ENCODE measurements around the gene PEX11G.

PEX11G gene

GRCh38 chr19:7504684-7505083 lies 15.8 kb upstream of the PEX11G start:
- no peak overlapping the region for H3K4me3 ChIP-seq (ENCODE audit: low read depth, low read length)
- H3K4me1 ChIP-seq (ENCODE audit: control insufficient read depth, insufficient read depth, low read length) = peaks cover 4% of the 10 kb centered on the region
- no peaks in the 10 kb centered on the region for H3K9me3 ChIP-seq (ENCODE audit: control insufficient read depth, insufficient read depth, low read length)
- H3K9ac ChIP-seq (ENCODE audit: low read depth, low read length) = no peak overlapping the region
- peaks cover 21% of the 10 kb centered on the region for H3K27me3 ChIP-seq (ENCODE audit: control insufficient read depth, insufficient read depth, low read length)
- no peaks in the 10 kb centered on the region for H3K36me3 ChIP-seq (ENCODE audit: control insufficient read depth, insufficient read depth, low read length)

DNA sequence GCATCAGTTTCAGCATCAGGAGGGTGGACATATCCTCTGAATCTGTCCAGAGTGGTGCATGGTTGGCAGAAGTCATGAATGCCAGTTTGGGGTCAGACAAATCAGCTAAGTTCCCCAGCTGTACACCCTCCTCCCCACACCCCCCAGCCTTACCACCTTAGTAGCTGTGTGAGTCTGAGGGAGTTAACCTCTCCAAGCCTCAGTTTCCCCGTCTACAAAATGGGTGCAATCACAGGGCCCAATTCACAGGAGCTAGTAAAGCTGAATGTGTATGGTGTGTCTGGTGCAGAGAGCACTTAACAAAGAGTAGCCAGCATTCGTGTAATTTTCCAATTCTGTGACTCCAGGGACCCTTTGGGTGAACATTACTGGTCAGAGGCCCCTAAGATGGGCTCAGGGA lies 13.7 kb upstream of the PEX11G start:
- Histone ChIP-seq H3K4me3 (ENCODE audit: low read depth, low read length) (no peak overlapping the region), H3K4me1 (ENCODE audit: control insufficient read depth, insufficient read depth, low read length) (peaks cover 2% of the 10 kb centered on the region), H3K9ac (ENCODE audit: low read depth, low read length) (no peak overlapping the region), H3K9me3 (ENCODE audit: control insufficient read depth, insufficient read depth, low read length) (no peaks in the 10 kb centered on the region), H3K36me3 (ENCODE audit: control insufficient read depth, insufficient read depth, low read length) (no peaks in the 10 kb centered on the region), H3K27me3 (ENCODE audit: control insufficient read depth, insufficient read depth, low read length) (peaks cover 25% of the 10 kb centered on the region)

GRCh38 chr19:7500811-7501450 lies 12.1 kb upstream of the PEX11G start:
- no peaks in the 10 kb centered on the region for H3K36me3 ChIP-seq (ENCODE audit: control insufficient read depth, insufficient read depth, low read length)
- H3K4me3 ChIP-seq (ENCODE audit: low read depth, low read length) = peak overlapping the region; percentile 59
- H3K9ac ChIP-seq (ENCODE audit: low read depth, low read length) = no peak overlapping the region
- peaks cover 2% of the 10 kb centered on the region for H3K4me1 ChIP-seq (ENCODE audit: control insufficient read depth, insufficient read depth, low read length)
- H3K27me3 ChIP-seq (ENCODE audit: control insufficient read depth, insufficient read depth, low read length) = peaks cover 25% of the 10 kb centered on the region
- H3K9me3 ChIP-seq (ENCODE audit: control insufficient read depth, insufficient read depth, low read length) = no peaks in the 10 kb centered on the region

DNA sequence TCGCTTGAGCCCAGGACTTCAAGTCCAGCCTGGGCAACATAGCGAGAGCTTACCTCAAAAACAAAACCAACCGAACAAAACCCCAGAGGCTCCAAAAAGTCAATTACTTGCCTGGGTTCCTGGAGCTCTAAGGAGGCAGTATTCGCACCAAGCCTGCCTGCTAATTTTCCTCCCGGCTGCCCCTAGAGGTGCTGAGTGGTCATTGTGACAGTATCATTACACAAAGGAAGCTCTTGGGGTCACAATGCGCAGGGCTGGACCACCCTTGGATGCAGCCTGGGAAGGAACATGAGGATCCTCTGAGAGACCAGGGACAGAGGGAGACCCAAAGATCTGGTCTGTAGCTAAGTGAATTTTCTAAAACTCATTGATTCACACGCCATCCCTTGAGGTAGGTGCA lies 8.5 kb upstream of the PEX11G start:
- Histone ChIP-seq H3K9ac (ENCODE audit: low read depth, low read length) (no peak overlapping the region), H3K4me1 (ENCODE audit: control insufficient read depth, insufficient read depth, low read length) (no peaks in the 10 kb centered on the region), H3K4me3 (ENCODE audit: low read depth, low read length) (no peak overlapping the region), H3K36me3 (ENCODE audit: control insufficient read depth, insufficient read depth, low read length) (no peaks in the 10 kb centered on the region), H3K27me3 (ENCODE audit: control insufficient read depth, insufficient read depth, low read length) (peaks cover 23% of the 10 kb centered on the region), H3K9me3 (ENCODE audit: control insufficient read depth, insufficient read depth, low read length) (no peaks in the 10 kb centered on the region)

GRCh38 chr19:7494416-7495098 lies 5.7 kb upstream of the PEX11G start:
- Histone ChIP-seq H3K9me3 (ENCODE audit: control insufficient read depth, insufficient read depth, low read length) (no peaks in the 10 kb centered on the region), H3K9ac (ENCODE audit: low read depth, low read length) (no peak overlapping the region), H3K27me3 (ENCODE audit: control insufficient read depth, insufficient read depth, low read length) (peaks cover 2% of the 10 kb centered on the region), H3K4me1 (ENCODE audit: control insufficient read depth, insufficient read depth, low read length) (peaks cover 2% of the 10 kb centered on the region), H3K4me3 (ENCODE audit: low read depth, low read length) (no peak overlapping the region), H3K36me3 (ENCODE audit: control insufficient read depth, insufficient read depth, low read length) (no peaks in the 10 kb centered on the region)

DNA sequence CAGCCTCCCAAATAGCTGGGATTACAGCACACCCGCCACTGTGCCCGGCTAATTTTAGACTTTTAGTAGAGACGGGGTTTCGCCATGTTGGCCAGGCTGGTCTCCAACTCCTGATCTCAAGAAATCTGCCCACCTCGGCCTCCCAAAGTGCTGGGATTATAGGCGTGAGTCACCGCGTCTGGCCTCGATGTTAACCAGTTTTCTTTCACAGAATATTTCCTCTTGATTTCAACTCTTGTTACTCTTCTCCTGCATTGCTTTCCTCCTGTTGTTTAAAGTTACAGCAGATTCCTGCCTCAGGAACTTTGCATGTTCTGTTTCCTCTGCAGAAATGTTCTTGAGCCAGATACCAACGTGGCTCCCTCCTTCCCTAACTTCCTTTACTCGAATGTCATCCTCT lies 3.7 kb upstream of the PEX11G start:
- Histone ChIP-seq H3K27me3 (ENCODE audit: control insufficient read depth, insufficient read depth, low read length) (no peaks in the 10 kb centered on the region), H3K4me3 (ENCODE audit: low read depth, low read length) (no peak overlapping the region), H3K36me3 (ENCODE audit: control insufficient read depth, insufficient read depth, low read length) (no peaks in the 10 kb centered on the region), H3K4me1 (ENCODE audit: control insufficient read depth, insufficient read depth, low read length) (peaks cover 7% of the 10 kb centered on the region), H3K9ac (ENCODE audit: low read depth, low read length) (no peak overlapping the region), H3K9me3 (ENCODE audit: control insufficient read depth, insufficient read depth, low read length) (no peaks in the 10 kb centered on the region)

- no peaks in the 10 kb centered on the region for H3K27me3 ChIP-seq (ENCODE audit: control insufficient read depth, insufficient read depth, low read length)
- H3K4me3 ChIP-seq (ENCODE audit: low read depth, low read length) = no peak overlapping the region
- H3K9ac ChIP-seq (ENCODE audit: low read depth, low read length) = no peak overlapping the region
- H3K36me3 ChIP-seq (ENCODE audit: control insufficient read depth, insufficient read depth, low read length) = no peaks in the 10 kb centered on the region
- H3K4me1 ChIP-seq (ENCODE audit: control insufficient read depth, insufficient read depth, low read length) = peaks cover 7% of the 10 kb centered on the region
- no peaks in the 10 kb centered on the region for H3K9me3 ChIP-seq (ENCODE audit: control insufficient read depth, insufficient read depth, low read length)
Observed at GRCh38 chr19:7492142-7492541, 3.3 kb upstream of the PEX11G start.

DNA sequence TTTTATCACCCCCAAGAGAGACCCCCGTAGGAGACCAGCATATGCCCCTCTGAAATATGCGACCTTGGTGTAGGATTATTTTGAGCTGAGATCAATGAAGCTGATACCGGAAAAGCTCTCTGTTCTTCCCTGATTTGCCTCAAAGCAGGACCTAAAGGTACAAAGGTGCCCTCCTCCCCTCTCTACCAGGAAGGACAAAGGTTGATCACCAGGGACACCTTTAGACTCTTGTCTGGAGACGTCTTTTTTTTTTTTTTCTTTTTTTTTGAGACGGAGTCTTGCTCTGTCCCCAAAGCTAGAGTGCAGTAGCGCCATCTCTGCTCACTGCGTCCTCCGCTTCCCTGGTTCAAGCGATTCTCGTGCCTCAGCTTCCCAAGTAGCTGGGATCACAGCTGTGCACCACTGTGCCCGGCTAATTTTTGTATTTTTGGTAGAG lies 792 bp upstream of the PEX11G start:
- Histone ChIP-seq H3K9me3 (ENCODE audit: control insufficient read depth, insufficient read depth, low read length) (no peaks in the 10 kb centered on the region), H3K4me1 (ENCODE audit: control insufficient read depth, insufficient read depth, low read length) (peaks cover 7% of the 10 kb centered on the region), H3K4me3 (ENCODE audit: low read depth, low read length) (no peak overlapping the region), H3K27me3 (ENCODE audit: control insufficient read depth, insufficient read depth, low read length) (no peaks in the 10 kb centered on the region), H3K36me3 (ENCODE audit: control insufficient read depth, insufficient read depth, low read length) (no peaks in the 10 kb centered on the region), H3K9ac (ENCODE audit: low read depth, low read length) (no peak overlapping the region)

- no peaks in the 10 kb centered on the region for H3K36me3 ChIP-seq (ENCODE audit: control insufficient read depth, insufficient read depth, low read length)
- no peak overlapping the region for H3K9ac ChIP-seq (ENCODE audit: low read depth, low read length)
- no peak overlapping the region for H3K4me3 ChIP-seq (ENCODE audit: low read depth, low read length)
- no peaks in the 10 kb centered on the region for H3K27me3 ChIP-seq (ENCODE audit: control insufficient read depth, insufficient read depth, low read length)
- H3K4me1 ChIP-seq (ENCODE audit: control insufficient read depth, insufficient read depth, low read length) = peaks cover 11% of the 10 kb centered on the region
- H3K9me3 ChIP-seq (ENCODE audit: control insufficient read depth, insufficient read depth, low read length) = no peaks in the 10 kb centered on the region
Observed at GRCh38 chr19:7486923-7487322, 1.9 kb downstream of the PEX11G start.

DNA sequence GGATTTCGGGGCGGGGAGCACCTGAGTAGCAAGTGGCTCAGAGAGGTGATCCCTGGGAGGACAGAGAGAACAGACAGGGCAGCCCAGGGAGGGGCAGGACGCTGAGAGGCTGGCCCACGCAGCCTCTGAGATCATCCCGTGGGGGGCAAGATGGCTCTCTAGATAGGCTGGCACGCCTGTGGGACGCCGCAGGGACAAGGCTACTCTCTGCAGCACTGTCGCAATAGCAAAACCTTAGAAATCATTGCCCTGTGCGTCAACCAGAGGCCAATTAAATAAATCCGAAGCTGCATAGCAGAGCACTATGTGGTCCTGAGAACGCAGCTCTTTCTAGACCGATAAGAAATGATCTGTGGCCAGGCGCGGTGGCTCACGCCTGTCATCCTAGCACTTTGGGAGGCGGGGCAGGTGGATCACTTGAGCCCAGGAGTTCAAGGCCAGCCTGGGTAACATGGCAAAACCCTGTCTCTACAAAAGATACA lies 5.1 kb downstream of the PEX11G start:
- Histone ChIP-seq H3K9me3 (ENCODE audit: control insufficient read depth, insufficient read depth, low read length) (no peaks in the 10 kb centered on the region), H3K4me3 (ENCODE audit: low read depth, low read length) (peak overlapping the region; percentile 40), H3K27me3 (ENCODE audit: control insufficient read depth, insufficient read depth, low read length) (no peaks in the 10 kb centered on the region), H3K9ac (ENCODE audit: low read depth, low read length) (peak overlapping the region; percentile 28), H3K4me1 (ENCODE audit: control insufficient read depth, insufficient read depth, low read length) (peaks cover 9% of the 10 kb centered on the region), H3K36me3 (ENCODE audit: control insufficient read depth, insufficient read depth, low read length) (no peaks in the 10 kb centered on the region)

- Histone ChIP-seq H3K27me3 (ENCODE audit: control insufficient read depth, insufficient read depth, low read length) (no peaks in the 10 kb centered on the region), H3K36me3 (ENCODE audit: control insufficient read depth, insufficient read depth, low read length) (no peaks in the 10 kb centered on the region), H3K4me3 (ENCODE audit: low read depth, low read length) (peak overlapping the region; percentile 40), H3K9me3 (ENCODE audit: control insufficient read depth, insufficient read depth, low read length) (no peaks in the 10 kb centered on the region), H3K4me1 (ENCODE audit: control insufficient read depth, insufficient read depth, low read length) (peaks cover 9% of the 10 kb centered on the region), H3K9ac (ENCODE audit: low read depth, low read length) (peak overlapping the region; percentile 28)
Observed at GRCh38 chr19:7482584-7483439, 6.0 kb downstream of the PEX11G start.

Data from iPS-15b (cell line).